MM.1S (cell line): Measurements from ENCODE around the gene GNPNAT1.

Experiments used
- CTCF ChIP-seq: fragments of 300-600 bp; sonication (generic); IDR thresholded peaks from 2 replicates; pipeline ENCODE4 v1.5.1; 2016; ENCODE audit warnings: antibody characterized with exemption, low read length, mixed read lengths
- EZH2 ChIP-seq: fragments of 300-600 bp; sonication (generic); optimal IDR thresholded peaks from 2 replicates; pipeline ENCODE3; 2017; ENCODE audit warnings: low read depth, mild to moderate bottlenecking, antibody characterized with exemption, low read length, mixed read lengths

DNA sequence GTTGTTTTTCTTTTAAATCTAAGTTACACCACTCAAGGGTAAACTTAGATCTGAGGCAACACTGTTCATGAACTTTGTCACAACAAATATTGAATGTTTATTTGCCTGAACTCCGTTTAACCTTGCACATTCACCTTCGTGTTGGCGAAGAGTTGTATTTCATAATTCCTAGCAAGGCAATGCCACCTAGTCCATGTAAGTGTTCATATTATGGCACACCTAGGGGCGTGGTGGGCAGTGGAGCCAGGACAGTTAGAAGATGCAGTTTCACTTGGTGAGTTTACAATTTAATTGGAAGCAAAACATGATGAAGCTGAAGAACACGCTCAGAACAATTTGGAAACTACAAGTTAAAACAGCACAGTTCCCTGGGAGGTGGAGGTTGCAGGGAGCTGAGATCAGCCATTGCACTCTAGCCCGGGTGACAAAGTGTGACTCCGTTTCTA, 30.4 kb upstream of the GNPNAT1 start:
- TF ChIP-seq CTCF = no peak
- no peak for TF ChIP-seq EZH2
